ENCODE measurements around the gene PKMYT1.

DNA sequence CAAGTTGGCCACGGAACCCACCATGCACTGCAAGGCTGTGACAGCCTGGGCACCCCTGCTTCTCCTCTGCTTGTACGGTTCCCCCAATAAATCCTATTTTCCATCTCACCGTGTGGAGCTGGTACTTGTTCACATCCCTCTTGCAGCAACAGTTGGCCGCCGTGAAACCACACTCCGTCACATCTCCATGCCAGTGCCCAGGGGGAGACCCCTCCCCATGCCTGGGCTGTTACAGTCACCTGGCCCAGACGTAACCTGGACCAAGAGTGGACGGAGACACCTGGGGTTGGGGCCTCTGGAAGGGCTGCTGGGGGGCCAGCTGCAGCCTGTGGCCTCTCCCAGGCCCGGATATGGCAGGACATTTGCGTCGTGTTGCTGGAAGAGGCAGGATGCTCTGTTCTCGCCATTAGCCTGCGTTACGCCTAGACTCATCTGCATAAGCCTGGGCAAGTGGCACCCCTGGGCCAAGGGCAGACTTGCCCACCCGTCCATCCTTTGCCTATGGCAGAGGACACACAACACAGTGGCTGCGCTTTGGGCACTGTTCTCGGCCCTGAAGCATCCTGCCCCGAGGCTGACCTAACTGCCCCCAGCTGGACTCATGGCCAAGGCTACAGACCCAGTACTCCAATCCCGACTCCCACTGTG is 30.4 kb downstream of the PKMYT1 start:
- TF ChIP-seq, protein P1, sequence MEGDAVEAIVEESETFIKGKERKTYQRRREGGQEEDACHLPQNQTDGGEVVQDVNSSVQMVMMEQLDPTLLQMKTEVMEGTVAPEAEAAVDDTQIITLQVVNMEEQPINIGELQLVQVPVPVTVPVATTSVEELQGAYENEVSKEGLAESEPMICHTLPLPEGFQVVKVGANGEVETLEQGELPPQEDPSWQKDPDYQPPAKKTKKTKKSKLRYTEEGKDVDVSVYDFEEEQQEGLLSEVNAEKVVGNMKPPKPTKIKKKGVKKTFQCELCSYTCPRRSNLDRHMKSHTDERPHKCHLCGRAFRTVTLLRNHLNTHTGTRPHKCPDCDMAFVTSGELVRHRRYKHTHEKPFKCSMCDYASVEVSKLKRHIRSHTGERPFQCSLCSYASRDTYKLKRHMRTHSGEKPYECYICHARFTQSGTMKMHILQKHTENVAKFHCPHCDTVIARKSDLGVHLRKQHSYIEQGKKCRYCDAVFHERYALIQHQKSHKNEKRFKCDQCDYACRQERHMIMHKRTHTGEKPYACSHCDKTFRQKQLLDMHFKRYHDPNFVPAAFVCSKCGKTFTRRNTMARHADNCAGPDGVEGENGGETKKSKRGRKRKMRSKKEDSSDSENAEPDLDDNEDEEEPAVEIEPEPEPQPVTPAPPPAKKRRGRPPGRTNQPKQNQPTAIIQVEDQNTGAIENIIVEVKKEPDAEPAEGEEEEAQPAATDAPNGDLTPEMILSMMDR (IDR thresholded peaks at IDR 0.05; ENCODE audit: low read depth, low read length): no peak
- TF ChIP-seq EZH2phosphoT487 (IDR thresholded peaks at IDR 0.05; ENCODE audit: low read depth): no peak
